DND-41 (cell line): ENCODE data around the gene CCDC63.
"Not testable (repeated sequence)": the region's sequence is repeated elsewhere in the genome, so short reads cannot be mapped to it uniquely, and the experiment has no call there.

Source experiments
- ATAC-seq: fragments of 200-7000 bp; cut with Tn5 transposase; 3 replicates; pipeline ENCODE4 v1.9.1; 2021; ENCODE audit warnings: low read depth; ENCODE audit not compliant: insufficient read depth
- DNase-seq: peaks from one replicate; pipeline ENCODE4 v3.0.0-alpha.2; 2020
- H2AFZ ChIP-seq: 2 replicates; pipeline ENCODE4 v1.6.0; 2012; ENCODE audit warnings: low read depth, low read length
- H3K27ac ChIP-seq: 2 replicates; pipeline ENCODE4 v1.5.1; 2012; ENCODE audit warnings: low read length, inconsistent platforms
- H3K27me3 ChIP-seq: fragments of 200-600 bp; sonication (generic); 2 replicates; pipeline ENCODE4 v1.6.0; 2012; ENCODE audit warnings: low read length, mild to moderate bottlenecking, inconsistent platforms; ENCODE audit not compliant: insufficient read depth, poor library complexity
- H3K36me3 ChIP-seq: 2 replicates; pipeline ENCODE4 v1.5.1; 2012; ENCODE audit warnings: low read length, inconsistent platforms; ENCODE audit not compliant: insufficient read depth
- H3K4me1 ChIP-seq: 2 replicates; pipeline ENCODE4 v1.5.1; 2012; ENCODE audit warnings: mild to moderate bottlenecking, low read length; ENCODE audit not compliant: insufficient read depth
- H3K4me2 ChIP-seq: 2 replicates; pipeline ENCODE4 v1.6.0; 2012; ENCODE audit warnings: mild to moderate bottlenecking, moderate library complexity, low read length, inconsistent platforms; ENCODE audit not compliant: insufficient read depth
- H3K4me3 ChIP-seq, 2 experiments: fragments of 200-600 bp in 1 of 2; shearing (Covaris generic) in 1 of 2; 2 replicates each; pipeline ENCODE4 v1.5.1; 2012 to 2016; ENCODE audit warnings: inconsistent platforms in 2 of 2, low read length in 2 of 2, mild to moderate bottlenecking in 2 of 2, low read depth in 1 of 2, moderate library complexity in 1 of 2
- H3K79me2 ChIP-seq: 2 replicates; pipeline ENCODE4 v1.6.0; 2012; ENCODE audit warnings: low read length, inconsistent platforms; ENCODE audit not compliant: insufficient read depth
- H3K9ac ChIP-seq: 2 replicates; pipeline ENCODE4 v1.6.0; 2012; ENCODE audit warnings: low read depth, mild to moderate bottlenecking, inconsistent platforms, low read length, moderate library complexity
- H3K9me3 ChIP-seq: 2 replicates; pipeline ENCODE4 v1.5.1; 2012; ENCODE audit warnings: low read length, moderate library complexity, mild to moderate bottlenecking, inconsistent platforms; ENCODE audit not compliant: insufficient read depth, severe bottlenecking
- H4K20me1 ChIP-seq: 2 replicates; pipeline ENCODE4 v1.6.0; 2012; ENCODE audit warnings: low read length; ENCODE audit not compliant: insufficient read depth

Gene CCDC63

DNA sequence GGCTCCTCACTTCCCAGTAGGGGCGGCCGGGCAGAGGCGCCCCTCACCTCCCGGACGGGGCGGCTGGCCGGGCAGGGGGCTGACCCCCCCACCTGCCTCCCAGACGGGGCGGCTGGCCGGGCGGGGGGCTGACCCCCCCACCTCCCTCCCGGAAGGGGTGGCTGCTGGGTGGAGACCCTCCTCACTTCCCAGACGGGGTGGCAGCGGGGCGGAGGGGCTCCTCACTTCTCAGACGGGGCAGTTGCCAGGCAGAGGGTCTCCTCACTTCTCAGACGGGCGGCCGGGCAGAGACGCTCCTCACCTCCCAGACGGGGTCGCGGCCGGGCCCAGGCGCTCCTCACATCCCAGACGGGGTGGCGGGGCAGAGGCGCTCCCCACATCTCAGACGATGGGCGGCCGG lies 104.1 kb downstream of the CCDC63 start:
- ATAC-seq, H3K36me3 ChIP-seq, H3K27ac ChIP-seq, H3K4me2 ChIP-seq, H2AFZ ChIP-seq, H4K20me1 ChIP-seq, H3K4me1 ChIP-seq, H3K79me2 ChIP-seq, DNase-seq, H3K9ac ChIP-seq, H3K4me3 ChIP-seq, H3K9me3 ChIP-seq, H3K27me3 ChIP-seq: not testable (repeated sequence)
